ENCODE data around the gene CELF5.
"Not testable (repeated sequence)": the region's sequence is repeated elsewhere in the genome, so short reads cannot be mapped to it uniquely, and the experiment has no call there.

CELF5 gene

GRCh38 chr19:3296446-3296845 lies 72.0 kb downstream of the CELF5 start:
- DNase-seq, result no peak

- DNase-seq, result no peak
These were observed 74.5 kb downstream of the CELF5 start for GRCh38 chr19:3298853-3299449.

- DNase-seq, result not testable (repeated sequence)
These were observed 76.1 kb downstream of the CELF5 start for GRCh38 chr19:3300566-3300965.

- DNase-seq, result no peak
These were observed 78.3 kb downstream of the CELF5 start for GRCh38 chr19:3302755-3303154.

GRCh38 chr19:3304871-3305423 lies 80.5 kb downstream of the CELF5 start:
- peak; percentile 80 for DNase-seq

- DNase-seq, result no peak
These were observed 85.3 kb downstream of the CELF5 start for GRCh38 chr19:3309724-3310123.

- no peak for DNase-seq
These were observed 85.8 kb downstream of the CELF5 start for GRCh38 chr19:3310280-3310679.

- no peak for DNase-seq
These were observed 86.2 kb downstream of the CELF5 start for GRCh38 chr19:3310711-3311110.

- no peak for DNase-seq
These were observed 88.7 kb downstream of the CELF5 start for GRCh38 chr19:3313199-3313575.

GRCh38 chr19:3314962-3315675 lies 90.7 kb downstream of the CELF5 start:
- DNase-seq, result no peak

GRCh38 chr19:3315676-3315973 lies 91.2 kb downstream of the CELF5 start:
- no peak for DNase-seq

GRCh38 chr19:3316132-3316648 lies 91.7 kb downstream of the CELF5 start:
- DNase-seq, result no peak

GRCh38 chr19:3316659-3317207 lies 92.3 kb downstream of the CELF5 start:
- DNase-seq, result no peak

- DNase-seq, result no peak
These were observed 95.3 kb downstream of the CELF5 start for GRCh38 chr19:3319643-3320353.

GRCh38 chr19:3320354-3320670 lies 95.9 kb downstream of the CELF5 start:
- no peak for DNase-seq

- DNase-seq, result no peak
These were observed 96.4 kb downstream of the CELF5 start for GRCh38 chr19:3320853-3321252.

- no peak for DNase-seq
These were observed 97.2 kb downstream of the CELF5 start for GRCh38 chr19:3321696-3322095.

GRCh38 chr19:3322199-3322978 lies 97.9 kb downstream of the CELF5 start:
- no peak for DNase-seq

GRCh38 chr19:3323026-3323425 lies 98.6 kb downstream of the CELF5 start:
- DNase-seq, result no peak

GRCh38 chr19:3323658-3324057 lies 99.2 kb downstream of the CELF5 start:
- DNase-seq, result no peak

GRCh38 chr19:3324405-3324856 lies 100.0 kb downstream of the CELF5 start:
- DNase-seq, result no peak

GRCh38 chr19:3325451-3325850 lies 101.0 kb downstream of the CELF5 start:
- no peak for DNase-seq

- DNase-seq, result no peak
These were observed 104.3 kb downstream of the CELF5 start for GRCh38 chr19:3328743-3329142.
